SK-MEL-5 (cell line): Measurements from ENCODE around the gene SLFN12. TPM values are rescaled to one million over a fixed set of nuclear protein-coding genes. Genes with fewer than 3 reads are reported as not detected.

ENCODE experiments used
- DNase-seq: peaks from one replicate; pipeline ENCODE4 v3.0.0-alpha.2; 2016; ENCODE audit warnings: low read depth, low spot score
- in situ Hi-C: cut with HindIII; loops from 2 replicates; pipeline ENCODE4 v1.10.0; 2016; ENCODE audit warnings: low sequenced_read_pairs, high pct_unique_total_duplicates, low pct_unique_long_range_greater_than_20kb
- small RNA-seq, 2 experiments: library from RNA; depleted of rRNA; stranded (forward); fragments of <200 nt; gene quantifications; one replicate each; pipeline ENCODE3, GENCODE V24; 2014
- total RNA-seq: library from RNA; depleted of rRNA; stranded (reverse); fragments of >200 nt; shearing (Covaris generic); gene quantifications from 2 replicates; pipeline ENCODE4 v1.2.3, GENCODE V29; 2014; rRNA removed

The SLFN12 gene
- total RNA-seq, 1 experiment from 2014 or later: 4.1 TPM

DNA sequence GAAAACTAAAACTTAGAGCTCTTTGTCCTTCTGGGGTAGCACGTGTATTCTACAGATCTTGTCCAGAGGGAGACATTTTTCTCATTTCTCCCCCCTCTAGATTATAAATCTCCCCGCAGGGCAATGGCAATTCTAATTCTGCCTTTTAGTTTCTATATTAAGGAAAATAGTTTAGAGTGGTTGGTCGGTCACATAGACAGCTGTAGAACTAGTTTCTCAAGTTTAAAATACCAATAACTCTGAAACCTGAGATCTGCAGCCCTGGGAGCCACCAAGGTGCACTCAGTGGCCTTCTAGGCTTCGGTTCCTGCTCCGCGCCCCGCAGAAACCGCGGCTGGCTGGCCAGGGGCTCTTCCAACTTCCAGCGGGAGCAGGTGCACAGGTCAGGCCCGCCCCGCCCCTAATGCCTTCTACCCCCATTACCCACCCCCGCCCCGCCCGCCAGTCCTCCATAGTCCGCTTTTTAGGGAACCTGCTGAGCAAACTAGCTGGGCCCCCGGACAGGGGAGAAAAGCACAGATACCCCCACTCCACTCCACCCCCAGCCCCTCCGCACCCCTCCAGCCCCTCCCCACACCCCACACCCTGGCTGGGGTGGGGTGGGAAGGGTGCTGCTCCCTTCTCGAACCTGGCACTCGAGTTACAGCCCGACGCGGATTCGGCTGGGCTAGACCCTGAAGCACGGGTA is 59.3 kb downstream of the SLFN12 start:
- DNase-seq: no peak

DNA sequence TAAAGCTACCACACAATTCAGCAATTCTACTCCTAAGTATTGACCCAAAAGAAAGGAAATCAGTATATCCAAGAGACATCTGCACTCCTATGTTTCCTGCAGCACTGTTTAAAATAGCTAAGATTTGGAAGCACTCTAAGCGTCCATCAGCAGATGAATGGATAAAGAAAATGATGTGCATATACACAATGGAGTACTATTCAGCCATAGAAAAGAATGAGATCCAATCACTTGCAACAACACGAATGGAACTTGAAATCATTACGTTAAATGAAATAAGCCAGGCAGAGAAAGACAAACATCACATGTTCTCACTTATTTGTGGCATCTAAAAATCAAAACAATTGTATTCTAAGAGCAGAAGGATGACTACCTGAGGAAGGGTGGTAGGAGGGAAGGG is 60.4 kb downstream of the SLFN12 start:
- DNase-seq: no peak
- in situ Hi-C loops: no loop called here

More for the DNA sequence above, 59.3 kb downstream of the SLFN12 start:
- in situ Hi-C loops: no loop called here

DNA sequence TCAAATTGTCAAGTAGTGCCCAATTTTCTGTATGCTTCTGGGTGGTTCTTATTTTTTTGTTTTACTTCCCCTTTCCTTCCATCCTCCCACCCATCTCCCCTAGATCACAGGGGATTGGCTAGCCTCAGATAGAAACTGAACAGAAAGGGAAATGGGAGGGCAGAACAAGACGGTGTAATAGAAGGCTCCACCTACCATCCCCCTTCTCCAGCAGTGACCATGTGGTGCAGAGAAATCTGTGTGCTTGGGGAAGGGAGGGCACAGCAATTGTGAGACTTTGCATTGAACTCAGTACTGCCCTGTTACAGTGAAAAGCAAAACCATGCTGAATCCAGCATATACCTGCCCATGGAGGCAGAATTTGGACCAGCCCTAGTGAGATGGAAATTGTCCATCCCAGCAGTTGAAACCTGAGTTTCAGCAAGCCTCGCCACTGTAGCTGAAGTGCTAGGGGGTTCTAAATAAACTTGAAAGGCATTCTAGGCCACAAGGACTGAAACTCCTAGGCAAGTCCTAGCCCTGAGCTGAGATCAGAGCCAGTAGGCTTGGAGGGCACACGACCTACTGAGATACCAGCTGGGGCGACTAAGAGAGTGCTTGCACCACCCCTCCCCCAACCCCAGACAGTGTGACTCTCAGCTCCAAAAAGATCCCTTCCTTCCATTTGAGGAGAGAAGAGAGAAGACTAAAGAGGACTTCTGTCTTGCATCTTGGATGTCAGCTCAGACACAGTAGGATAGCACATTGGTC is 64.0 kb downstream of the SLFN12 start:
- no peak for DNase-seq

DNA sequence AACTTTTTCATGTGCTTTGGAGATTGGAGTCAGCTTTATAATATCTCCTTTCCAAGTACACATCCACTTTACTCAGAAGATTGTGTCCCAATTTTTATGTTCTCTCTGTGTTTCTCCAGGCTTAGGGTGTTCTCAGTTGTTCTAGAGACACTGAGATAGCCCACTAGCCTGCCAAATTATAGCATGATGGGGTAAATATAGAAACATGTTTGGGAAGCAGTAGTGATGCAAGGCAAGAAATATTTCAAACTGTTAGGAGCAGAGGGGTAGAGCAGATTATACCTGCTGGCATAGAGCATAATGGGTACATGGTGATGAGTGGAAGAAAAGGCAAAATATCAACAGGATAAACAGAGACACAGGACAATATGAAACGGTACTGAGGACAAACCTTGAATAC is 71.3 kb downstream of the SLFN12 start:
- in situ Hi-C loops: no loop called here

More for the DNA sequence above, 64.0 kb downstream of the SLFN12 start:
- in situ Hi-C loops: no loop called here

More for the DNA sequence above, 71.3 kb downstream of the SLFN12 start:
- no peak for DNase-seq

Small RNA genes lying within 50 kb of the gene (small RNA-seq; reads per million reads assigned to genes)
- gene AC060766.3 (0 reads per million in 2 experiments), gene AC060766.5 (0 reads per million in 2 experiments)

Other genes with a start within 250 kb of the SLFN12 start
- gene SLC35G3, start 238.1 kb downstream of the SLFN12 start, total RNA-seq: not detected in 2 replicates
- gene SLFN5, start 189.4 kb downstream of the SLFN12 start, total RNA-seq: 36.7 and 37.0 TPM in 2 replicates
- 0.11 TPM in 1 of 2 replicates, not detected in the other for gene SLFN11, start 58.9 kb downstream of the SLFN12 start, total RNA-seq
- not detected in 2 replicates for gene SLFN13, start 16.3 kb upstream of the SLFN12 start, total RNA-seq
- gene SLFN12L, start 105.2 kb upstream of the SLFN12 start, total RNA-seq: not detected in 2 replicates
- gene SLFN14, start 128.3 kb upstream of the SLFN12 start, total RNA-seq: not detected in 2 replicates
- 8.6 and 9.1 TPM in 2 replicates for gene PEX12, start 146.1 kb upstream of the SLFN12 start, total RNA-seq
- 61.4 and 62.8 TPM in 2 replicates for gene AP2B1, start 154.8 kb upstream of the SLFN12 start, total RNA-seq